ENCODE measurements around the gene NR2F2. TPM values are rescaled to one million over a fixed set of nuclear protein-coding genes. Genes with fewer than 3 reads are reported as not detected.

The NR2F2 gene
- total and polyA plus RNA-seq, 2 donors (not counting 1 experiment from before 2014, with no cell fraction given): not detected

DNA sequence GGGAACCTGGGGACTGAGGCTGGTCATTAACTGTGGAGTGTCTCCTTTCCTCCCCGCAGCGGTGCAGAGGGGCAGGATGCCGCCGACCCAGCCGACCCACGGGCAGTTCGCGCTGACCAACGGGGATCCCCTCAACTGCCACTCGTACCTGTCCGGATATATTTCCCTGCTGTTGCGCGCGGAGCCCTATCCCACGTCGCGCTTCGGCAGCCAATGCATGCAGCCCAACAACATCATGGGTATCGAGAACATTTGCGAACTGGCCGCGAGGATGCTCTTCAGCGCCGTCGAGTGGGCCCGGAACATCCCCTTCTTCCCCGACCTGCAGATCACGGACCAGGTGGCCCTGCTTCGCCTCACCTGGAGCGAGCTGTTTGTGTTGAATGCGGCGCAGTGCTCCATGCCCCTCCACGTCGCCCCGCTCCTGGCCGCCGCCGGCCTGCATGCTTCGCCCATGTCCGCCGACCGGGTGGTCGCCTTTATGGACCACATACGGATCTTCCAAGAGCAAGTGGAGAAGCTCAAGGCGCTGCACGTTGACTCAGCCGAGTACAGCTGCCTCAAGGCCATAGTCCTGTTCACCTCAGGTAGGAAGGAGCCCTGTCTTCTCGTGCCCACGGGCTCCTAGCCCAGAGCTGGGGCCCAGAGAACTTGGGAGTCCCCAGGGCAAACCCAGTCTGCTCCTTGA is 3.7 kb downstream of the NR2F2 start:
- intact Hi-C loops (cut with micrococcal nuclease): no loop called here
- H3K27ac ChIP-seq (ENCODE audit: low read length in 2 of 2): no peak overlapping the region
- H3K79me2 ChIP-seq (ENCODE audit: control insufficient read depth, insufficient read depth, low read length): no peaks in the 10 kb centered on the region
- 29% methylated on average over 49 of the region's 49 CpGs for WGBS (ENCODE audit: insufficient coverage)
- peaks cover 0 to 38% (median 0%) of the 10 kb centered on the region in 3 donors for H3K9me3 ChIP-seq (ENCODE audit: control extremely low read depth in 1 of 3, control insufficient read depth in 2 of 3, insufficient read depth in 1 of 3, low read length in 2 of 3)
- H2AFZ ChIP-seq (ENCODE audit: insufficient read depth, low read depth, low read length, poor library complexity, severe bottlenecking): no peak overlapping the region
- Mint-ChIP-seq H3K27me3 (peaks cover 64% of the 10 kb centered on the region), H3K9me3 (ENCODE audit: insufficient read depth) (no peaks in the 10 kb centered on the region), H3K27ac (no peak overlapping the region), H3K4me3 (no peak overlapping the region), H3K4me1 (peaks cover 14% of the 10 kb centered on the region)
- H3K27me3 ChIP-seq (replicated peaks in 1 of 4; ENCODE audit: control extremely low read depth in 1 of 4, control insufficient read depth in 3 of 4, insufficient read depth in 4 of 4, low read length in 3 of 4): peaks cover 0 to 67% (median 27%) of the 10 kb centered on the region in 4 experiments
- H3K4me3 ChIP-seq (ENCODE audit: control extremely low read depth in 1 of 5, extremely low read depth in 1 of 5, insufficient read depth in 1 of 5, low read depth in 2 of 5, low read length in 4 of 5): no peak overlapping the region
- peaks cover 4 to 9% of the 10 kb centered on the region in 2 donors for H3K4me1 ChIP-seq (ENCODE audit: control insufficient read depth in 2 of 2, insufficient read depth in 2 of 2, low read length in 2 of 2)
- no peaks in the 10 kb centered on the region for H4K20me1 ChIP-seq (ENCODE audit: control insufficient read depth, insufficient read depth, low read length, poor library complexity, severe bottlenecking)
- CTCF ChIA-PET: no interaction called here
- H3K9ac ChIP-seq (ENCODE audit: low read length): no peak overlapping the region
- no peaks in the 10 kb centered on the region for H3K36me3 ChIP-seq (replicated peaks in 1 of 2; ENCODE audit: control extremely low read depth in 1 of 2, control insufficient read depth in 1 of 2, extremely low read depth in 1 of 2, insufficient read depth in 2 of 2, low read length in 1 of 2)
- POLR2A ChIA-PET: no interaction called here
- H3K4me2 ChIP-seq (replicated peaks; ENCODE audit: low read depth, low read length, poor library complexity, severe bottlenecking): no peak overlapping the region
- no peak for ATAC-seq (ENCODE audit: low read depth)
- DNase-seq: no peak
- TF ChIP-seq, protein P1, sequence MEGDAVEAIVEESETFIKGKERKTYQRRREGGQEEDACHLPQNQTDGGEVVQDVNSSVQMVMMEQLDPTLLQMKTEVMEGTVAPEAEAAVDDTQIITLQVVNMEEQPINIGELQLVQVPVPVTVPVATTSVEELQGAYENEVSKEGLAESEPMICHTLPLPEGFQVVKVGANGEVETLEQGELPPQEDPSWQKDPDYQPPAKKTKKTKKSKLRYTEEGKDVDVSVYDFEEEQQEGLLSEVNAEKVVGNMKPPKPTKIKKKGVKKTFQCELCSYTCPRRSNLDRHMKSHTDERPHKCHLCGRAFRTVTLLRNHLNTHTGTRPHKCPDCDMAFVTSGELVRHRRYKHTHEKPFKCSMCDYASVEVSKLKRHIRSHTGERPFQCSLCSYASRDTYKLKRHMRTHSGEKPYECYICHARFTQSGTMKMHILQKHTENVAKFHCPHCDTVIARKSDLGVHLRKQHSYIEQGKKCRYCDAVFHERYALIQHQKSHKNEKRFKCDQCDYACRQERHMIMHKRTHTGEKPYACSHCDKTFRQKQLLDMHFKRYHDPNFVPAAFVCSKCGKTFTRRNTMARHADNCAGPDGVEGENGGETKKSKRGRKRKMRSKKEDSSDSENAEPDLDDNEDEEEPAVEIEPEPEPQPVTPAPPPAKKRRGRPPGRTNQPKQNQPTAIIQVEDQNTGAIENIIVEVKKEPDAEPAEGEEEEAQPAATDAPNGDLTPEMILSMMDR (IDR thresholded peaks at IDR 0.05): no peak
- no peak for TF ChIP-seq EZH2 (IDR thresholded peaks at IDR 0.05; ENCODE audit: borderline replicate concordance, insufficient read depth, low read depth, low read length, poor library complexity, severe bottlenecking)

DNA sequence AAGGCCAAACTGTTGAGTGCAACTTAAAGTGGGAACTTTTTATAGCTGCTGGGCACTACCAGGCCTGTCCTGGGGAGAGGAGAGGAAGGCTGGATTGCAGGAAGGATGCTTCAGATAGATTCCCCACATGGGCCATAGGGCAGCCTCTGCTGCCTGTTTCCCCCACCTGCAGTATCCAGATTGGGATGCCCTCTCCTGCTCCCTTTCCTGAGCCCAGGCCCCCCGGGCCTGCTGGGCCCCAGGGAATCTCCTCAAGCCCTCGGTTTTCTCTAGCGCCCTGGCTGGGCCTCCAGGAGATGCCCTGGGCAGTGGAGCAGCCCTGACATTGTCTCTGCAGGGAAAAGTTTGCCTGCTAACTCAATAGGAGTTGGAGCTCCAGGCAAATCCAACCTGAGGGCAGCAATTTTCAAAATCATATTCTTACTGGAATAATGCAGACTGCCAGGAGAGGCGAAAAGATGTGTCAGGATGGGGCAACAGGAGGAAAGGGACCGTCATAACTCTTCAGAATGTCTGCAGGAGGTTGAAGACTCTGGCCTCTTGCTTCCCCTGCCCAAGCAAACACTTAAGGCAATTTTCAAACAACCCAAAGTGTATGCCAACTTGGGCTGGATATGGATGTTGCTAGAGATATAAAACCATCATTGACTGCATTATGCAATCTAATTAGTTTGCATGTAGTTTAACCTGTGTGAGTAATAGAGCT is 4.4 kb downstream of the NR2F2 start:
- ATAC-seq (ENCODE audit: low read depth) (no peak), DNase-seq (no peak)
- Histone ChIP-seq H3K4me2 (replicated peaks; ENCODE audit: low read depth, low read length, poor library complexity, severe bottlenecking) (no peak overlapping the region), H3K9ac (ENCODE audit: low read length) (no peak overlapping the region), H3K27me3 (replicated peaks in 1 of 4; ENCODE audit: control extremely low read depth in 1 of 4, control insufficient read depth in 3 of 4, insufficient read depth in 4 of 4, low read length in 3 of 4) (peaks cover 0 to 65% (median 27%) of the 10 kb centered on the region in 4 experiments), H3K4me1 (ENCODE audit: control insufficient read depth in 2 of 2, insufficient read depth in 2 of 2, low read length in 2 of 2) (peaks cover 4 to 9% of the 10 kb centered on the region in 2 donors), H2AFZ (ENCODE audit: insufficient read depth, low read depth, low read length, poor library complexity, severe bottlenecking) (no peak overlapping the region), H4K20me1 (ENCODE audit: control insufficient read depth, insufficient read depth, low read length, poor library complexity, severe bottlenecking) (no peaks in the 10 kb centered on the region), H3K4me3 (ENCODE audit: control extremely low read depth in 1 of 5, extremely low read depth in 1 of 5, insufficient read depth in 1 of 5, low read depth in 2 of 5, low read length in 4 of 5) (no peak overlapping the region), H3K9me3 (ENCODE audit: control extremely low read depth in 1 of 3, control insufficient read depth in 2 of 3, insufficient read depth in 1 of 3, low read length in 2 of 3) (peaks cover 0 to 37% (median 0%) of the 10 kb centered on the region in 3 donors), H3K27ac (ENCODE audit: low read length in 2 of 2) (no peak overlapping the region), H3K79me2 (ENCODE audit: control insufficient read depth, insufficient read depth, low read length) (no peaks in the 10 kb centered on the region), H3K36me3 (replicated peaks in 1 of 2; ENCODE audit: control extremely low read depth in 1 of 2, control insufficient read depth in 1 of 2, extremely low read depth in 1 of 2, insufficient read depth in 2 of 2, low read length in 1 of 2) (no peaks in the 10 kb centered on the region)
- H3K4me3 Mint-ChIP-seq: no peak overlapping the region
- ChIA-PET POLR2A (no interaction called here), CTCF (no interaction called here)
- no peak overlapping the region for H3K27ac Mint-ChIP-seq
- no peak for TF ChIP-seq EZH2 (IDR thresholded peaks at IDR 0.05; ENCODE audit: borderline replicate concordance, insufficient read depth, low read depth, low read length, poor library complexity, severe bottlenecking)
- TF ChIP-seq, protein P1 (IDR thresholded peaks at IDR 0.05): no peak
- H3K4me1 Mint-ChIP-seq: peaks cover 12% of the 10 kb centered on the region
- H3K27me3 Mint-ChIP-seq: peaks cover 62% of the 10 kb centered on the region
- WGBS (ENCODE audit: insufficient coverage): 37% methylated on average over 3 of the region's 5 CpGs
- no peaks in the 10 kb centered on the region for H3K9me3 Mint-ChIP-seq (ENCODE audit: insufficient read depth)
- intact Hi-C loops (cut with micrococcal nuclease): no loop called here
